Chondrocyte (in vitro differentiated cells): ENCODE measurements around the gene DOCK2. TPM values are rescaled to one million over a fixed set of nuclear protein-coding genes. Genes with fewer than 3 reads are reported as not detected.

Experiments used
- DNase-seq: peaks from one replicate; pipeline ENCODE4 v3.0.0; 2021; ENCODE audit warnings: mixed read lengths, low spot score
- H3K27ac Mint-ChIP-seq: one replicate; pipeline ENCODE4 v1.8.0; 2021; ENCODE audit warnings: mild to moderate bottlenecking, moderate library complexity, mixed read lengths; ENCODE audit not compliant: unreplicated experiment
- H3K27me3 Mint-ChIP-seq: 2 replicates; pipeline ENCODE4 v1.8.0; 2021; ENCODE audit warnings: low read depth, mixed read lengths
- H3K36me3 Mint-ChIP-seq: 2 replicates; pipeline ENCODE4 v1.8.0; 2021; ENCODE audit warnings: low read depth, mixed read lengths
- H3K4me1 Mint-ChIP-seq: 2 replicates; pipeline ENCODE4 v1.8.0; 2021; ENCODE audit warnings: low read depth, mild to moderate bottlenecking, mixed read lengths
- H3K4me3 Mint-ChIP-seq: one replicate; pipeline ENCODE4 v1.8.0; 2021; ENCODE audit warnings: mild to moderate bottlenecking, moderate library complexity, mixed read lengths; ENCODE audit not compliant: unreplicated experiment
- H3K9me3 Mint-ChIP-seq: 2 replicates; pipeline ENCODE4 v1.8.0; 2021; ENCODE audit warnings: low read depth, mixed read lengths
- CTCF ChIP-seq: fragments of 200-600 bp; sonication (generic); IDR thresholded peaks from 2 replicates; pipeline ENCODE4 v1.5.0; 2021; ENCODE audit warnings: antibody characterized with exemption, mild to moderate bottlenecking, moderate library complexity
- total RNA-seq: library from RNA; stranded (reverse); gene quantifications from 3 replicates; pipeline ENCODE4 v1.2.1, GENCODE V29; 2021

DOCK2 gene
- total RNA-seq, 1 donor from 2014 or later = 3.1 TPM

DNA sequence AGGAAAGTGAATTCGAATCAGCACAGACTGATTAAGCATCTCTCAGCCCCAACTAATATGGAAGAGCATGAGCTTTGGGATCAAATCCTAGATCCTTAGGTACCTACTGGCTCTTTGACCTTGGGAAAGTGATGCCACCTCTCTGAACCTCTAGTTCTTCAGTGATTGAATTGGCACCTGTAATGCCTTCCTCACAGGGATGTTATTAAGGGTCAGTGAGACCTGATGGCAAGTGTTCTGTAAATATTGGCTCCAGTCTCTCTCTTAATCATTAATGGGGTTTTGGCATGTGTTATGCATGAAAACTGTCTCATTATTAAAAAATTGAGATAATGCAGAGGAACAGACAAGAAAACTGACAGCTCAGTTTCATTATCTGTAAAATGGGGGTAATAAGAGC is 227.4 kb downstream of the DOCK2 start:
- TF ChIP-seq CTCF = no peak
- no peaks in the 10 kb centered on the region for H3K27me3 Mint-ChIP-seq
- H3K9me3 Mint-ChIP-seq = no peaks in the 10 kb centered on the region
- no peaks in the 10 kb centered on the region for H3K36me3 Mint-ChIP-seq
- H3K4me1 Mint-ChIP-seq = no peaks in the 10 kb centered on the region
- no peak overlapping the region for H3K27ac Mint-ChIP-seq
- no peak for DNase-seq
- no peak overlapping the region for H3K4me3 Mint-ChIP-seq

DNA sequence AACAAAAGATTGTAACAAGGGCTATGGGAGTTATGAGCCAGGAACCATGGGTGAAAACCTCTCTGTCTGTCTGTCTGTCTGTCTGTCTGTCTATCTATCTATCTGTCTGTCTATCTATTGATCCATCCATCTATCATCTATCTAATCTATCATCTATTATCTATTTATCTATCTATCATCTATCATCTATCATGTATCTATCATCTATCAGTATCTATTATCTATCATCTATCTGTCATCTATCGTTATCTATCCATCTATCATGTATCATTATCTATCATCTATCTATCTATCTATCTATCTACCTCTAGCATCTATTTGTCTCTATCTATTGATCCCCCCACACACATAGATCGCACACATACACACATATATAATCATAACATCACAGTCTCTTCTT is 230.3 kb downstream of the DOCK2 start:
- no peak for TF ChIP-seq CTCF
- H3K4me3 Mint-ChIP-seq = no peak overlapping the region
- no peaks in the 10 kb centered on the region for H3K9me3 Mint-ChIP-seq
- H3K27me3 Mint-ChIP-seq = no peaks in the 10 kb centered on the region
- H3K4me1 Mint-ChIP-seq = no peaks in the 10 kb centered on the region
- no peak overlapping the region for H3K27ac Mint-ChIP-seq
- no peak for DNase-seq
- no peaks in the 10 kb centered on the region for H3K36me3 Mint-ChIP-seq

DNA sequence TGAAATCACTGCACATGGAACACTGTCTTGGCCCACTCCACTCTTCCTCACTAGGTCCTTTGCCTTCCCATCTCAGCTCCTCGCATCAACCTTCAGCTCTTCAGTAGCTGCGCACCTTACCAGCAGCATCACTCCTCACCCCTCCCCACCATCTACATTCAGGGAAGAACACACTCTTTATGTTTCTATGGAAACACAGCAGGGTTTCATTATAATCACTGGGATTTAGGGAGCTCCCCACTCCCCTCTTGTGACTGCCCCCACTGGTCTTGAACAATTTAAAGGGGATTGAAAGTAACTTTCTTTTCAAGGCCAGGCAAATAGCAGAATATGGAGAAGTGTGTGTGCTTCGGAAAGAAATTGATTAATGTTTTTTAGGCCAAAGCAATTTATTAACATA is 232.0 kb downstream of the DOCK2 start:
- Mint-ChIP-seq H3K4me1 (no peaks in the 10 kb centered on the region), H3K4me3 (no peak overlapping the region), H3K9me3 (no peaks in the 10 kb centered on the region), H3K27ac (no peak overlapping the region), H3K27me3 (no peaks in the 10 kb centered on the region), H3K36me3 (no peaks in the 10 kb centered on the region)
- DNase-seq = no peak
- no peak for TF ChIP-seq CTCF

GRCh38 chr5:169870211-169870610 is 233.1 kb downstream of the DOCK2 start:
- Mint-ChIP-seq H3K27ac (no peak overlapping the region), H3K27me3 (no peaks in the 10 kb centered on the region), H3K4me3 (no peak overlapping the region), H3K36me3 (no peaks in the 10 kb centered on the region), H3K4me1 (no peaks in the 10 kb centered on the region), H3K9me3 (no peaks in the 10 kb centered on the region)
- DNase-seq = no peak
- no peak for TF ChIP-seq CTCF

DNA sequence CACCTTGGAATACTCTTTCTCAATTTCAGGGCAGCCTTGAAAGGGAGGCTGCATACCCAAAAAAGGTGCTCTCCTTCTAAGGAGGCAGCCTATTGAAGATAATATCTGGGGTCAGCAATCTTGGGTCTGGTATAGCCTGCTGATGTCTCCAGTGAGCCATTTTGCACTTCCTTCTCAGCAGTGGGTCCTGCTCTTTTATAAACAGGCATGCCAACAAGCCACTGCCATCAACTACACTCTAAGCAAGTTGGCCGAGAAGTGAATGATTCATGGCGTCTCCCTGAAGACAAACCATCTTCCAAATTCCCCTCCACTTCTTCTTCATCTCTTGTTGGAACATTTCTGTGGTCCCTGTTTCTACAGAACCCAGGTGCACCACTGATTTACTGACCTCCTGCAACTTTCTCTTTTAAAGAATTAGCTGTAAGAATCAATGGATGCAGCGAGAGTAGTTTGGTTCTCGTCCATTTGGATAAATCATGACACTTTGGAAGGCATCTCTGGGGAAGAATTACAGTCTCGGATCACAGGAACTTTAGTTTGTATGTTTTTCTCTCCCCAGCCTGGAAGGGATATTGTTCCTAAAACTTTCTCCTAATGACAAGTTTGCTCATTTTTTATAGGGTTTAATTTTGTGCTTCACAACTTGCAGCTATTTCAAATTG is 234.9 kb downstream of the DOCK2 start:
- Mint-ChIP-seq H3K27ac (no peak overlapping the region), H3K4me1 (no peaks in the 10 kb centered on the region)

More for the DNA sequence above, 234.9 kb downstream of the DOCK2 start:
- no peak for DNase-seq
- TF ChIP-seq CTCF = no peak
- H3K36me3 Mint-ChIP-seq = no peaks in the 10 kb centered on the region
- no peaks in the 10 kb centered on the region for H3K9me3 Mint-ChIP-seq
- no peak overlapping the region for H3K4me3 Mint-ChIP-seq
- H3K27me3 Mint-ChIP-seq = no peaks in the 10 kb centered on the region
